ENCODE results near the gene PRRG4.
A peak's percentile ranks its signal among the peaks of the same experiment; 100 is the strongest.
"Not testable (repeated sequence)": the region's sequence is repeated elsewhere in the genome, so short reads cannot be mapped to it uniquely, and the experiment has no call there.

PRRG4 gene

GRCh38 chr11:32829680-32830412 is at the start of gene PRRG4:
Gene PRRG4, plus strand, starts transcription at chr11:32829927. Its CDS starts 603 bp downstream, at chr11:32830530.
- no peak for TF ChIP-seq CTCF (IDR thresholded peaks at IDR 0.05; ENCODE audit: extremely low read depth, missing control alignments)
- DNase-seq (ENCODE audit: low spot score) = peak; percentile 88

- DNase-seq (ENCODE audit: low spot score) = not testable (repeated sequence)
These were observed 48.9 kb upstream of the PRRG4 start for GRCh38 chr11:32780839-32781238.

GRCh38 chr11:32781721-32782120 is 48.0 kb upstream of the PRRG4 start:
- no peak for TF ChIP-seq CTCF (IDR thresholded peaks at IDR 0.05; ENCODE audit: extremely low read depth, missing control alignments)
- DNase-seq (ENCODE audit: low spot score) = no peak

GRCh38 chr11:32785262-32785661 is 44.5 kb upstream of the PRRG4 start:
- no peak for TF ChIP-seq CTCF (IDR thresholded peaks at IDR 0.05; ENCODE audit: extremely low read depth, missing control alignments)
- DNase-seq (ENCODE audit: low spot score) = no peak

- DNase-seq (ENCODE audit: low spot score) = no peak
- no peak for TF ChIP-seq CTCF (IDR thresholded peaks at IDR 0.05; ENCODE audit: extremely low read depth, missing control alignments)
These were observed 42.9 kb upstream of the PRRG4 start for GRCh38 chr11:32786811-32787210.

- TF ChIP-seq CTCF (IDR thresholded peaks at IDR 0.05; ENCODE audit: extremely low read depth, missing control alignments) = no peak
- DNase-seq (ENCODE audit: low spot score) = no peak
These were observed 38.8 kb upstream of the PRRG4 start for GRCh38 chr11:32790916-32791315.

- DNase-seq (ENCODE audit: low spot score) = no peak
- no peak for TF ChIP-seq CTCF (IDR thresholded peaks at IDR 0.05; ENCODE audit: extremely low read depth, missing control alignments)
These were observed 37.4 kb upstream of the PRRG4 start for GRCh38 chr11:32792111-32792947.
